Measurements from ENCODE around the gene TMEM255B.
"Not testable (repeated sequence)": the region's sequence is repeated elsewhere in the genome, so short reads cannot be mapped to it uniquely, and the experiment has no call there.

The TMEM255B gene

DNA sequence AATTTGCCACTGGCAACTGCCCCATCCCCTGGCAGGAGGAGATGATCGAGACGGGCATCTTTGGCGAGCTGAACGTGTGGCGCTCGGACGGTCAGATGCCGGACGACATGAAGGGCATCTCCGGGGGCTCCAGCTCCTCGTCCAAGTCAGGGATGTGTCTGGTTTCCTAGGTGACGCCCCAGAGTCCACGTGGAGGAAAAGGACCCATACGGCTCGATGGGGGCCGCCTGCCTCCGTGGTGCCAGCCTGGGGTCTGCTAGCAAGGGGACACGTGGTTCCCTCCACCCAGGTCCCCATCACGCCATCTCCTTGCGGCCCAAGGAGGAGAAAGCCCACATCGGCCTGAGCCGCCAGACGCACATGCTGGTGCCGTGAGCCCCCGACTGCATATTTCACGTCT, 23.8 kb upstream of the TMEM255B start:
- DNase-seq = no peak

DNA sequence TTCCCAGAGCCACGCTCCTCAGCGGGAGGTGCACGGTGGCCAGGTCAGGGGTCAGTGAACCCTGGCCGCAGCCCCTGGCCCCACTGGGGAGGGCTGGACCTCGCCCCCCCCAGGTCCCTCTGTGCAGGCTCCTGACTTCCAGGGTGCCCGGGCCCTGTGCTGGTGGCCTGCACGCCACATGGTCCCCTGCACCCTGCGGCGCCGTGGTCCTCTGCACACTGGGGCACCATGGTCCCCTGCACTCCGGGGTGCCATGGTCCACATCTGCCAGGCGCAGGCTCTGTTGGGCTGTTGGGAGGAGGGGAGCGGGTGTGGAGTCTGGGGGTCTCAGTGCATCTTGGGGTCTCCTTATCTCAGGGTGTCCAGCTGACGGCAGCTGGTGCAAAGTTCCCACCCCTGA, 23.3 kb upstream of the TMEM255B start:
- DNase-seq = no peak

DNA sequence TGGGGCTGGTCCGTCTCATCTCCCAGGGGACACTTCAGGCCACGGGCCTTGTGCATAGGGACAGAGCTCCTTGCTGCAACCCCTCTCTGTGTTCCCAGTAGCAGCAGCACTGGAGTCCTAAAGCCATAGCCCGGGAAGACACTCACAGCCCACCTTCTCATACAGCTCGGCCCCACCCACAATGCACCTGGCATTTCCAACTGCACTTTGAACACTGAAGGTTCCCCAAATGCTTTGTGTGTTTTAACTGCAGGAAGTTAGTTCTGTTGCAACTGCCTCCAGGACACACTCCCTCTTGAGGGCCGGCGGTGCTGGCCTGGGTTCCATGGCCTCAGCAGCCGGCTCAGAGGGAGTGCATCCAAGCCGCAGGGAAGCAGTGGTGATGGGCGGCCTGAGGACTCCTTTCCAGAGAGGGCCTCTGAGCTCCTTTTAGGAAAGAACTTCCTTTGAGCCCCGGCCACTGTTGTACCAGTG, 22.7 kb upstream of the TMEM255B start:
- no peak for DNase-seq

DNA sequence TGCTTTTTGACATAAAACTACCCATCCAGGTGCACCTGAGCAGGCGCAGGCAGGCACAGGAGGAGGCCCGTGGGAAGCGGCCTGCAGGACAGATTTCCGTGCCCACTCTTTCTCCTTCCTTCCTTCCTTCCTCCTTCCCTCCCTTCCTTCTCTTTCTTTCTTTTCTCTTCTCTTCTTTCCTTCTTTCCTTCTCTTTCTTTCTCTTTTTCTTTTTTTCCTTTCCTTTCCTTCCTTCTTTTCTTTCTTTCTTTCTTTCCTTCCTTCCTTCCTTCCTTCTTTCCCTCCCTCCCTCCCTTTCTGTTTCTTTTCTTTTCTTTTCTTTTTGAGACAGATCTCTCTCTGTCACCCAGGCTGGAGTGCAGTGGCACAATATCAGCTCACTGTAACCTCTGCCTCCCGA, 21.2 kb upstream of the TMEM255B start:
- DNase-seq = no peak

DNA sequence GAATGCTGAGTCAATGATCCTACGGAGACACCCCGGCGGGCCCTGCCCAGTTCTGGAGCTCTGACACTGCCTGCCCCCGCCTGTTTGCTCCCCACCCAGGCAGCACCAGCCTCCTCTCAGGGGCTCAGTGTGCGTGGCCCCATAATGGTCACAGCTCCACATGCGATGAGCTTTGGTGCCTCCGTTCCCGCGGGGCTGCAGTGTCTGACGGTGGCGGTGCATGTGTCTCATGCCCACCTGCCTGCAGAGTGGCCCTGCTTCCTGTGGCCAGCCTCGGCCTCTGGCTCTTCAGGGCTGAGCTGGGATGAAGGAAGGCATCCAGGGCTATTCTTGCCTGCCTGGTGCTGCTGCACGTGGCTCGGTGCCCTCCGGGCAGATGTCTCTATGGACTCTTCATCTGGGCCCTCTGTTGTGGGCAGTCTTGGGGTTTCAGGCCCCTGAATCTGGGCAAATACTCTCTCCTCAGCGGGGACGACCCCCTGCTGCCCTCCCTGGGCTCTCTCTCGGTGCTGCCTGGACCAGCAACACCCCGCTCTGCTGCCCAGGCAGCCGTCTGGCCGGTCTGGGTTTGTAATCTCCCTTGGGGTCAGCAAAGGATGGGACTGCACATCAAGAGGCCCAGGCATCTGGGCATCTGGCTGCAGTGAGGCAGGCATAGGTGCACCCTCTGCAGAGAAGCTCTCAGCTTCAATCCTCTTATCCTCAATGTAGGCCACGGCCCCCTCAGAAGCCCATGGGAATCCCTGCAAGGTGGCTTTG, 19.3 kb upstream of the TMEM255B start:
- no peak for DNase-seq

DNA sequence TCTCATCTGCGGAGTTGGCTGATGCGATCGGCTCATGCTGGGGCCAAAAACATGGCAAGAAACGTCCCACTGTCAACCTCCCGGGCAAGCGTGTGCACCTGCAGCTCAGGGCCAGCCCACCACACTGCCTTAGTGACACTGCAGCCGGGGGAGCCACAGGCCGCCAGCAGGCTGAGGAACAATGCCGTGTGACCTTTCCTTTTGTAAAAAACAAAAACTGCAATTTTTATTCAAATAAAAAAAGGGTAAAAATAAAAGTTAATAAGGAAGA, 18.8 kb upstream of the TMEM255B start:
- no peak for DNase-seq

DNA sequence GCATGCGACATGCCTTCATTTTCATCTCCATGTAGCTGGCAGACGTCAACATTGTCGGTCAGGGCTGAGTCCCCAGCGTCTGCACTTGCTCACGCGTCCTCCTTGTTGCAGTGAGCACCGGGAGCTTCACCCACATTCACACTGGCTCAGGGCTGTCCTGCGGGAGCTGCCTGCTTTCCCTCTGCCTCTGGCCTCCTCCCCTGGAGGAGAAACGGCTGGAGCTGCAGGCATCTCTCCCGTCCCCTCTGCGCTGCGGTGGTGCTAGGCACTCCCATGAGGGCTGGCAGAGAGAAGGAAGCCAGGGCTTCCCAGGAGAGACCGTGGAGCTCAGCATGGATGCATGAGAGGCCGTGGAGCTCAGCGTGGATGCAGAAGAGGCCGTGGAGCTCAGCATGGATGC, 18.4 kb upstream of the TMEM255B start:
- DNase-seq = no peak

DNA sequence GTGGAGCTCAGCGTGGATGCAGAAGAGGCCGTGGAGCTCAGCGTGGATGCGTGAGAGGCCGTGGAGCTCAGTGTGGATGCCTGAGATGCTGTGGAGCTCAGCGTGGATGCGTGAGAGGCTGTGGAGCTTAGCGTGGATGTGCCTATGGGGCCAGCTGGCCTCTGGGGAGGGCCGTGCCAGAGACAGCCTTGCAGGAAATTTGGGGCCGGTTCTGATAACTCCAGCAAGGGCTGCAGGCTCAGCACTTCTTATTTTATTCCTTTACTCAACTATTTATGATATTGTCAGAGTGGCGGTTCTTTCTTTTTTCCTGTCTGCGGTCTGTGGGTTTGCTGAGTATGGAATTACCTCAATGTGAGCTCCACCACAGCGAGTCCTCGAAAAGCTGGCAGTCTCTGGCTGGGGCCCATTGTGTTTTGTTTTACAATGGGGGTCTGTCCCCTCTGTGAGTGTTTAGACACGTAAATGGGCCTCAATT, 17.8 kb upstream of the TMEM255B start:
- no peak for DNase-seq

DNA sequence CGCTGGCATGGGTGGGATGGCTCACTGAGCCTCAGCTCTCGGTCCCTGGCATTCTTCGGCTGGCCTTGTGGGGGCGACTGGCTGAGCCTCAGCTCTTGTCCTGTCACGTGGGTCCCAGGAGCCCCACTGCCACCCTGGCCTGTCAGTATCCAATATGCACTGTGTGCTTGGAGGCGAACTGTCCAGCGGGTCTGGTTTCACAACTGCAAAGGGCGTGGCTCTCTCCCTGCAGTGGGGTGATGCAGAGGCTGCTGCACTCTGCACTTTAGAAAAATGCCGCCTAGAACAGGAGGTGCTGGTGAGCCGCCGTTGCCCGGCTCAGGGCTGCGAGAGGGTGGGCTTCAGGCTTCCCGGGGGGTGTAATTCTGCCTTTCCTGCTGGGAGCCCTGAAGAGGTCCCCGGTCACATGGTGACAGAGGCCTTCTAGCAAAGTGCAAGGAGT, 17.0 kb upstream of the TMEM255B start:
- no peak for DNase-seq

DNA sequence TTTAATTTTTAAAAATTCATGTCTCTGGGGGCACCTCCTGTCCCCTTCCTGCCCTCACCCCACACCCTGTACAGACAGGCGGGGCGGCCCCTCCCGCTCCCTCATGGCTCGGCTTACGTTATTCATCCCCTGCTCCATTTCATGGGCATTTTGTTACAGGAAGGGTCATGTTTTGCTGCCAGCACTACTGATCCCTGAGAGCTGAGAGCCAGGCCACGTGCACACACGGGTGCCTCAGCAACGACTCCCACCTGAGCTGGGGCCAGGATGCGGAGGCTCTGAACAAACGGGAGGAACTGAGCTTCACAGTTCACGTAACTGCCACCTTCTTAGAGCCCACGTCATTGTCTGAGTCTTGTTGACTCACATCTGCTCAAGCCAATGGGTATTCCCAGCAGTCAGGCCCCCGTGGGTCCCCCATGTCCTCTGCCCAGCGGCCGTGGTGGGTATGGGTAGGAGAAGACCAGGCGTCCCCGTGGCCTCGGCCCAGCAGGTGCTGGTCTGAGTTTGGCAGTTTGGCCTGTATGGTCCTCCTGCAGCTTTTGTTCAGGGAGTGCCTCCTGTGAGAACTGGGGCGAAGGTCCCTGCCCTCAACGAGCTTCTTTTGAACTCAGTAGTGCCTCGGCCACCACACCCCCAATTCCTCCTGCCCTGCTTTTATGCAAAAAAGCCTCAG, 16.4 kb upstream of the TMEM255B start:
- no peak for DNase-seq

DNA sequence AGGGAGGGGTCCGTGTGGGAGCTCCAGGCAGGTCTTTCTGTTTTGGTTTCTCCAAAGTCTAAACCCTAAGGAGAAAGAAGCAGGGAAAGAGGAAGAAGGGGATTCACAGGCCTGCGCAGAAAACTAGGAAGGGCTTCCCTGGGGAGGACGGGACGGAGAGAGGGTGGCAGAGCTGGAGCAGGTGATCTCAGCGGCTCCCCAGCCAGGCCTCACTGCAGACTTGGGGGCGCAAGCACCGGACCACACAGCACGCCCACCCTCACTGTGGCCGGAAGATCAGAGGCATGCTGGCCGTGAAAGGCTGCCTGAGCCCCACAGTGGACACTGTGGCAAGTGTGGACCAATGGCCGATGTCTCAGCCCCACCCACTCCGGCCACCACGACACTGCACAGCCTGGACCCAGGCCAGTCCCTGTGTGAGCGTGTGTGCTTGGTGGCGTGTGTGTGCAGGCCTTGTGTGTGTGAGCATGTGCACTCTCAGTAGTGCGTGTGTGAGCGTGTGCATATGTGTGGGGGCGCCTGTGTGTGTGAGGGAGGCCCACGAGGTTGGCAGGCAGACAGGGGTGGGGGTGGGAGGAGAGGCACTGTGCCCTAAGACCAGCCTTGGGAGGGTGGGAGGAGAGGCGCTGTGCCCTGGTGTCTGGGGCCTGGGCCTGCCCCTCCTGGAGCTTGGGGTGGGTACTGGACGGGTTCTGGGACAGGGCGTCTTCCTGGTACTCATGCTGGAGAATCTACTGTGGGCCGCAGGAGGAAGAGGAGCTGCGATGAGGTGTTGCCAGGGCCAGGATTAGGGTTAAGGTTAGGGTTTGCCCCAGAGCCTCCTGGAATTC, 15.4 kb upstream of the TMEM255B start:
- DNase-seq = no peak

DNA sequence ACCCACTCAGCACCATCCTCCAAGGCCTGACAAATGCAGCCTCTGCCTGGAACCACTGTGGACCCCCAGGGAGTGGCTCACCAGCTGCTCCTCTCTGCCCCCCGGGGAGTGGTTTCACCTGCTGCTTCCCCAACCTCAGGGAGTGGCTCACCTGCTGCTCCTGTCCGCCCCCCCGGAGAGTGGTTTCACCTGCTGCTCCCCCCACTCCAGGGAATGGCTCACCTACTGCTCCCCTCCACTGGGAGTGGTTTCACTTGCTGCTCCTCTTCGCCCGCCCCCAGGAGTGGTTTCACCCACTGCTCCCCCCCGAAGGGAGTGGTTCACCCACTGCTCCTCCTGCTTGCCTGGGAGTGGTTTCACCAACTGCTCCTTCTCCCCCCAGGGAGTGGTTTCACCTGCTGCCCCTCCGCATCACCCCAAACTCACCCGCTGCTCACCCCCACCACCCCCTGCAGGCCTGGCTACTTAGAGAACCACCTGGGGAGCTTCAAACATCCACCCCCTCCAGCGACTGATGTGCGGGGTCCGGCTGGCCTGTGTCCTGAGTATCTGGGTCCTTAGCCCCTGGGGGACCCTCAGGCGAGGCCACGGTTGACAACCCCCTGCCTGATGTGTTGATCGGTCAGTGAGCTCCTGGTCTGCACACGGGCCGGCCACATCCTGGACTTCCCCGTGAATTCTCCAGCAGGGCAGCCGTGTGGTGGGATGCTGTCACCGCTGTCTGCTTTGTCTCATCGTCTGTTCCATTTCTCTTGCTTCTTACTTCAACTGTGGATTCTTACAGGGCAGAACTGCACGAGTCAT, 14.6 kb upstream of the TMEM255B start:
- DNase-seq = no peak

DNA sequence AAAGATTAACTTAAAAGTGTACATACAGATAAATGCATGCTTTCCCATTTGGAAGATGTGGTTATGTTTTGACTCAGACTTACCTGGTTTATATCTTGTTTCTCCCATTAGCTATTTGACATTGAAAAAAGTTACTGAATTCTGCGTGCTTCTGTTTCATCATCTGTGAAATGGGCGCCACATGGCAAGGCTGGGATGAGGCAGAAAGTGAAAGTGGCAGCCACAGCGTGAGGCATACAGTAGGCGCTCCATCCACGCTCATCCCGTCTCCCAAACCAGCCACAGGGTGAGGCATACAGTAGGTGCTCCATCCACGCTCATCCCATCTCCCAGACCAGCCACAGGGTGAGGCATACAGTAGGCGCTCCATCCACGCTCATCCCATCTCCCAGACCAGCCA, 14.0 kb upstream of the TMEM255B start:
- no peak for DNase-seq

DNA sequence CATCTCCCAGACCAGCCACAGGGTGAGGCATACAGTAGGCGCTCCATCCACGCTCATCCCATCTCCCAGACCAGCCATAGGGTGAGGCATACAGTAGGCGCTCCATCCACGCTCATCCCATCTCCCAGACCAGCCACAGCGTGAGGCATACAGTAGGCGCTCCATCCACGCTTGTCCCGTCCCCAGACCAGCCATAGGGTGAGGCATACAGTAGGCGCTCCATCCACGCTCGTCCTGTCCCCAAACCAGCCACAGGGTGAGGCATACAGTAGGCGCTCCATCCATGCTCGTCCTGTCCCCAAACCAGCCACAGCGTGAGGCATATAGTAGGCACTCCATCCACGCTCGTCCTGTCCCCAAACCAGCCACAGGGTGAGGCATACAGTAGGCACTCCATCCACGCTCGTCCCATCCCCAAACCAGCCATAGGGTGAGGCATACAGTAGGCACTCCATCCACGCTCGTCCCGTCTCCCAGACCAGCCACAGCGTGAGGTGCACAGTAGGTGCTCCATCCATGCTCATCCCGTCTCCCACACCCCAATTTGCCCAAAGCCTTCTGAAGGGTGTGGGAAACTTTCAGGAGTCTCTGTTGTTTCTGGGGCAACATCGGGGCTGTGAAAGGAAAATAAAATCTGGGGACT, 13.4 kb upstream of the TMEM255B start:
- DNase-seq = not testable (repeated sequence)

DNA sequence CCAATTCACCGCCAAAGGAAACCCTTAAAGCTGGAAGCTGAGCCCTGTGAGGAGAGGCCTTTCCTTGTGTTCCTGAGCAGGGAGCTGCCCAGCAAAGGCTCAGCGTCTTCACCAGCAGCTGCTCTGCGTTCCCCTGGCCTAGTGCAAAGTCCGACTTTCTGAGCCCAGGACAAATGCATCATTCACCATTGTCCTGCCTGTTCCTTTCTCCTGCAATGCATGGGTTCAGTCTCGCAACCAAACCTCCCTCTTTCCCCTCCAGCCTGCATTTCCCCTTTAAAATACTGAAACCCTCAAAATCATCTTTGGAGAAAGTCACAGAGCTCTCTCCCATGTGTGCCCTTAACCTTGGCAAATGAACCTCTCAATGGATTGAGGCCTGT, 12.9 kb upstream of the TMEM255B start:
- DNase-seq = no peak

DNA sequence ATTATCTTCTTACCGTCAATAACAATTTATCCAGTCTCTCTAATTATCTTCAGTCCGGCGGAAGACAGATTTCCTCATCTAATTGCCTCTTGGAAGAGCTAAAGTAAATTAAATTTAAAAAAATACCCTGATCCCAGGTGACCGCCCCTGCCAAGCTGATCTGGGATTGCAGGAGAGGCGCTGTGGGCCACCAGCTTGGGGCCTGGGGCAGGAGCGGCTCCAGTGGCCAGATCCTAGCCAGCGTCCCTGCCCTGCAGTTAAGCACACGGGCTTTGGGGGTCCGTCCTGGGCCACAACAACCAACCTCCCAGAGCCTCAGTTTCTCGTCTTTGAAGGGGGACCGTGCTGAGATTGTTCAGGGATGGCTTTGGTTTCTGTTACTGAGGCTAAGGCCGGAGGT, 12.4 kb upstream of the TMEM255B start:
- no peak for DNase-seq

DNA sequence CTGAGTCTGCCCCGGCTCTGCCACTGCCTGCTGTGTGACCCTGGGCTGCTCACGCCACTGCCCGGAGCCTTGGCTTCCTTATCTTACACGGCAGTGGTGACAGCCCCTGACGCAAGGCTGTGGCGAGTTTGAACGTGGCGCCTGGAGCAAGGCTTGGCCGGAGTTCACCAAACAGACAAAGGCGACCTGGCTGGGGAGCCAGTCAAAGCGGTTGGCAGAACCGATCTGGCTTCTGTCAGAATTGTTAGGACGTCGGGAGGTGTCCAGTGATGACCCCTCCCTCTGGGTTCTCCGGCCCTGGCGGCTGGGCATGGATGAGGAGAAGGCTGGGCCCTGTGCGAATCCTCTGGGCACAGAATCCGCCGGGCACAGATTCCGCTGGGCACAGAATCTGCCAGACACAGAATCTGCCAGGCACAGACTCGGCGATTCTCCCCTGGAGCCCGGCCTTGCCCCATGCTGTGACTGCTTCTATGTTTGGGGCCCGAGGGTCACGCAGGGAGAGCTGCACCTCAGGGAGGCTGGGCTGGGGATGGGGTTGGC, 11.7 kb upstream of the TMEM255B start:
- no peak for DNase-seq

DNA sequence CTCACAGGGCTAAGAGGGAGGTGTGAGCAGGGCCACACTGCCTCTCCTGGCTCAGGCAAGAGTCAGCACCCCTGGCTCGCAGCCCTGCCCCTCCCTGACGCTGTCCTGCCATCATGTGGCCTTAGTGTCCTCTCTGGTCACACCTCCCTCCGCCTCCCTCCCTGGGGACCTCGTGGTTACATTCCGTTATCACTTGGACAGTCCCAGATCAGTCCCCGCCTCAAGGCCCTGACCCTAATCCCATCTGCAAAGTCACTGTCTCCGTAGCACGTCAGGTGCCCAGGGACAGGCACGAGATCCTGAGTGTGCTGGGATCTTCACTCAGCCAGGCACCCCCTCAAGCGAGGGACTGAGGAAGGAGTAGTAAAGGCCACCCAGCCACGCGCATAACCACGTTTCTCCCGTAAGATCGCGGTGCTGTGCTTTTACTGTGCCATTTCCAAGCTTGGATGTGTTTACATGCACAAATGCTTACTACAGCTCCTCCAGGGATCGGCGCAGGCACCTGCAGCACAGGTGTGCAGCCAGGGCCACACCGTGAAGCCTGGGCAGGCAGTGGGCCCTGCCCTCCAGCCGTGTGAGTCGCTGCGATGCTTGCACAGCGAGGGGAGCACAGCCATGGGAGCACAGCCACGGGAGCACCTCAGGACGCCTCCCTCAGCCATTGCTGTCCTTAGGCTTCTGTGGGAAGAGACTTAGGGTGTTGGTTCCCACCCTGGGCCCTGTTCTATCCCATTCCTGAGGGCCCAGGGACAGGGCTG, 10.7 kb upstream of the TMEM255B start:
- no peak for DNase-seq

DNA sequence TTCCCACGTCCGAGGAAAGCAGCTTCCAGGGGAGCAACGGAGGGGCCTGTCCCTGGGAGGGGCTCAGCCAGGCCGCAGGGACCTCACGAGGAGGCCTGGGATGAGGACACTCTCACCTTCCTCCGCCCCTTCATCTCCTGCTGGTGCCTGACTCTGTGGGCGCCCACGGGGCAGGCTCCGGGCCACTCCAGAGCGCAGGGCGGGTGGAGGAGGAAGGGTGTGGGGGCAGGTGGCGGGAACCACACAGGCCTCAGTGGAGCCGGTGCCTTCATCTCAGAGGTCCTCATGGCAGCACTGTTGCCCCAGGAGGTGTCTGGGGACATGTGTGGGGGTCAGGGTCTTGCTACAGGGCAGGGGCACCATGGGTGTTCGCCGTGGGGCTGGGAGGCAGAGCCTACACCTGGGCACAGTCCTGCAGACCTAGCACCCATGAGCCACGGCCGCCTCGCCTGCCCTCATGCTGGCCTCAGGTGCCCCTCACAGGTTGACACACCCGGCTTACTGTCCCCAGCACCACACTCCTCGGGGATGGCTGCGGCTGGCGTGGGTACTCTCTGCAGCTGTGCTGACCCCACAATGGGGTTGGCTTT, 10.1 kb upstream of the TMEM255B start:
- no peak for DNase-seq

DNA sequence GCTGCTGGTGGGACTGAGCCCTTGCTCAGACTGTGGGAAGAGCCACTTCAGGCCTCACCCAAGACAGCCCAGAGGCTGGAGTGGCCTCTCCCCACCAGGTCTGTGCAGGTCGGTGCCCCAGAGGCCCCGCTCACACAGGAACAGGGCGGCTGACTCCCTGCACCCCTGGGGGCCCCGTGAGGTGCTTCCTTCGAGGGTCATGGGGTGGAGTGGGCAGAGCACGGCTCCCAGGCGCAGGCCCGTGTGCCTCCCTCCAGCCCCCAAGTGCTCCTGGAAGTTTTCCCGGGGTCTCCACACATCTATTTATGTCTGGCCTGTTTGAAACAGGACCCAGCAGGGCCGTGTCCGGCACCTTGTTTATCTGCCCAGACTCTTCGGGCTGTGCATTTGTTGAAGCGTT, 9.5 kb upstream of the TMEM255B start:
- no peak for DNase-seq

DNA sequence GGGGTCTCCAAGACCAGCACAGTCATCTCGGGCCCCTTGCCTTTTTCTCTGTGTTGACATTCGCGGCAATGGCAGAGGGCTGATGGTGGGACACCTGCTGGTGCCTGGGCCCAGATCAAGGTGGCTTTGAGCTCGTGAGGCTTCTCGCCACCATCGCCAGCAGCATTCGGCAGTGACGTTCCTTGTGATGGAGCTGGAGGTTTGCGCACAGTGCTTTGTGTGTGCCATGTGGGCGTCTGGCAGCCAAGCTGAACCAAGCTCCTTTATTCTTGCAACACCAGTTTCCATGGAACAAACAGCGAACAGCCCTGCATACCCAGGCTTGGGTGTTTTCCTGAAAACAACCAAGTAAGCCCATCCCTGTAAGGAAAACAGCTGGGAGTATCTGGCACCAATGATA, 9.1 kb upstream of the TMEM255B start:
- no peak for DNase-seq
